Measurements from ENCODE around the gene OGT. TPM values are rescaled to one million over a fixed set of nuclear protein-coding genes. Genes with fewer than 3 reads are reported as not detected.

OGT gene
- total RNA-seq, 1 experiment from 2014 or later, result 211 TPM

- Histone ChIP-seq H3K36me3 (ENCODE audit: control insufficient read depth, insufficient read depth, low read length) (no peaks in the 10 kb centered on the region; the same call in 1 of the 2 replicates), H3K9me3 (no peaks in the 10 kb centered on the region), H3K4me3 (ENCODE audit: low read depth, low read length) (no peak overlapping the region), H3K4me1 (no peaks in the 10 kb centered on the region), H3K27me3 (replicated peaks; ENCODE audit: control insufficient read depth, insufficient read depth, low read length) (no peaks in the 10 kb centered on the region)
- Mint-ChIP-seq H3K27ac (ENCODE audit: unreplicated experiment) (no peak overlapping the region), H3K36me3 (ENCODE audit: insufficient read depth, unreplicated experiment) (peaks cover 33% of the 10 kb centered on the region), H3K27me3 (ENCODE audit: insufficient read depth, unreplicated experiment) (no peaks in the 10 kb centered on the region), H3K9me3 (ENCODE audit: unreplicated experiment) (no peaks in the 10 kb centered on the region), H3K4me1 (ENCODE audit: low read depth, unreplicated experiment) (peaks cover 6% of the 10 kb centered on the region), H3K4me3 (ENCODE audit: unreplicated experiment) (no peak overlapping the region)
- CTCF ChIA-PET, result no interaction called here
- POLR2A ChIA-PET, result no interaction called here
- TF ChIP-seq CTCF (IDR thresholded peaks at IDR 0.05; ENCODE audit: insufficient read depth in 1 of 2, low read depth in 1 of 2, low read length in 1 of 2, severe bottlenecking in 1 of 2, unreplicated experiment in 1 of 2), result no peak
- no peak for DNase-seq
- intact Hi-C loops (cut with micrococcal nuclease; ENCODE audit: unreplicated experiment), result no loop called here
- no TSS peak for BruUV-seq (replicated peaks)
Observed at GRCh38 chrX:71603618-71604017, 70.7 kb downstream of the OGT start.

DNA sequence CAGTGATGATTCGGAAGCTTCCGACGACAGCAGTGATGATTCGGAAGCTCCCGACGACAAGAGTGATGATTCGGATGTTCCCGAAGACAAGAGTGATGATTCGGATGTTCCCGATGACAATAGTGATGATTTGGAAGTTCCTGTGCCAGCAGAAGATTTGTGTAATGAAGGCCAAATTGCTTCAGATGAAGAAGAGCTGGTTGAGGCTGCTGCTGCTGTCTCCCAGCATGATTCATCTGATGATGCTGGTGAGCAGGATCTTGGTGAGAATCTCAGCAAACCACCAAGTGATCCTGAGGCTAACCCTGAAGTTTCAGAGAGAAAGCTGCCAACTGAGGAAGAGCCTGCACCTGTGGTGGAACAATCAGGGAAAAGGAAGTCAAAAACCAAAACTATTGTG is 71.2 kb downstream of the OGT start:
- CTCF ChIA-PET, result interaction anchor here (0.6 kb wide), 1 partner anchor 57 kb away, joined by 3 read pairs; no protein-coding TSS in a partner anchor
- Mint-ChIP-seq H3K27me3 (ENCODE audit: insufficient read depth, unreplicated experiment) (no peaks in the 10 kb centered on the region), H3K4me1 (ENCODE audit: low read depth, unreplicated experiment) (peaks cover 6% of the 10 kb centered on the region), H3K27ac (ENCODE audit: unreplicated experiment) (no peak overlapping the region), H3K4me3 (ENCODE audit: unreplicated experiment) (no peak overlapping the region), H3K9me3 (ENCODE audit: unreplicated experiment) (no peaks in the 10 kb centered on the region), H3K36me3 (ENCODE audit: insufficient read depth, unreplicated experiment) (peaks cover 38% of the 10 kb centered on the region)
- no peak for DNase-seq
- TF ChIP-seq CTCF (IDR thresholded peaks at IDR 0.05; ENCODE audit: insufficient read depth in 1 of 2, low read depth in 1 of 2, low read length in 1 of 2, severe bottlenecking in 1 of 2, unreplicated experiment in 1 of 2), result no peak
- no peaks in the 10 kb centered on the region for H3K27me3 ChIP-seq (replicated peaks; ENCODE audit: control insufficient read depth, insufficient read depth, low read length)
- no peak overlapping the region for H3K4me3 ChIP-seq (ENCODE audit: low read depth, low read length)
- BruUV-seq (replicated peaks), result no TSS peak
- intact Hi-C loops (cut with micrococcal nuclease; ENCODE audit: unreplicated experiment), result no loop called here
- H3K9me3 ChIP-seq, result no peaks in the 10 kb centered on the region
- no peaks in the 10 kb centered on the region; the same call in 1 of the 2 replicates for H3K36me3 ChIP-seq (ENCODE audit: control insufficient read depth, insufficient read depth, low read length)
- no peaks in the 10 kb centered on the region for H3K4me1 ChIP-seq
- POLR2A ChIA-PET, result no interaction called here

GRCh38 chrX:71604796-71605568 is 72.1 kb downstream of the OGT start:
- no TSS peak for BruUV-seq (replicated peaks)
- Mint-ChIP-seq H3K4me3 (ENCODE audit: unreplicated experiment) (no peak overlapping the region), H3K4me1 (ENCODE audit: low read depth, unreplicated experiment) (peaks cover 6% of the 10 kb centered on the region), H3K36me3 (ENCODE audit: insufficient read depth, unreplicated experiment) (peaks cover 45% of the 10 kb centered on the region), H3K27ac (ENCODE audit: unreplicated experiment) (no peak overlapping the region), H3K27me3 (ENCODE audit: insufficient read depth, unreplicated experiment) (no peaks in the 10 kb centered on the region), H3K9me3 (ENCODE audit: unreplicated experiment) (no peaks in the 10 kb centered on the region)
- Histone ChIP-seq H3K4me1 (no peaks in the 10 kb centered on the region), H3K9me3 (no peaks in the 10 kb centered on the region), H3K27me3 (replicated peaks; ENCODE audit: control insufficient read depth, insufficient read depth, low read length) (no peaks in the 10 kb centered on the region), H3K36me3 (ENCODE audit: control insufficient read depth, insufficient read depth, low read length) (no peaks in the 10 kb centered on the region; the same call in 1 of the 2 replicates), H3K4me3 (ENCODE audit: low read depth, low read length) (no peak overlapping the region)
- no peak for TF ChIP-seq CTCF (IDR thresholded peaks at IDR 0.05; ENCODE audit: insufficient read depth in 1 of 2, low read depth in 1 of 2, low read length in 1 of 2, severe bottlenecking in 1 of 2, unreplicated experiment in 1 of 2)
- ChIA-PET CTCF (interaction anchor here (0.6 kb wide), 1 partner anchor 57 kb away, joined by 3 read pairs; no protein-coding TSS in a partner anchor), POLR2A (no interaction called here)
- no peak for DNase-seq
- intact Hi-C loops (cut with micrococcal nuclease; ENCODE audit: unreplicated experiment), result no loop called here
